ENCODE data around the gene ARMCX5. TPM values are rescaled to one million over a fixed set of nuclear protein-coding genes. Genes with fewer than 3 reads are reported as not detected.

ARMCX5 gene
- total and polyA plus RNA-seq, 2 donors (not counting 3 experiments of a cell fraction or from before 2014, with no cell fraction given) = 8.0 to 10.3 TPM

GRCh38 chrX:102606115-102606514 is 6.8 kb downstream of the ARMCX5 start:
- Histone ChIP-seq H3K9ac (replicated peaks; ENCODE audit: extremely low read depth, insufficient read depth, low read length) (no peak overlapping the region), H3K27me3 (ENCODE audit: control insufficient read depth in 2 of 2, insufficient read depth in 2 of 2, low read length in 2 of 2) (no peaks in the 10 kb centered on the region), H4K20me1 (replicated peaks; ENCODE audit: control insufficient read depth, extremely low read depth, insufficient read depth, low read length) (no peaks in the 10 kb centered on the region), H3K9me1 (replicated peaks; ENCODE audit: control insufficient read depth, extremely low read depth, insufficient read depth, low read length) (no peaks in the 10 kb centered on the region), H3K9me3 (replicated peaks; ENCODE audit: control insufficient read depth, insufficient read depth, low read length) (no peaks in the 10 kb centered on the region), H3K27ac (ENCODE audit: insufficient read depth, low read depth, low read length) (no peak overlapping the region), H3K4me3 (replicated peaks in 1 of 3; ENCODE audit: insufficient read depth in 1 of 3, low read depth in 1 of 3, low read length in 3 of 3) (no peak overlapping the region), H3K79me2 (ENCODE audit: control insufficient read depth, insufficient read depth, low read length) (no peaks in the 10 kb centered on the region), H3K36me3 (ENCODE audit: control insufficient read depth in 2 of 2, extremely low read depth in 1 of 2, insufficient read depth in 2 of 2, low read length in 2 of 2) (peaks cover 0 to 2% of the 10 kb centered on the region in 2 experiments), H2AFZ (ENCODE audit: low read depth, low read length) (no peak overlapping the region), H3K4me2 (ENCODE audit: insufficient read depth, low read length) (no peak overlapping the region), H3K4me1 (ENCODE audit: control insufficient read depth, extremely low read depth, insufficient read depth, low read length) (no peaks in the 10 kb centered on the region)
- DNase-seq (ENCODE audit: low read depth, low spot score) (no peak), FAIRE-seq (peak; percentile 42)
- ChIA-PET POLR2A (no interaction called here), CTCF (no interaction called here)
- no TSS peak for BruUV-seq (replicated peaks)
- intact Hi-C loops (cut with micrococcal nuclease) (no loop called here), dilution Hi-C loops (cut with MboI; ENCODE audit: extremely low pct_ligation_motif_present, low sequenced_read_pairs) (no loop called here)
- TF ChIP-seq MAX (IDR thresholded peaks at IDR 0.05; ENCODE audit: insufficient read depth, insufficient read length) (no peak), MYC (IDR thresholded peaks at IDR 0.05; ENCODE audit: low read depth, low read length) (no peak), CTCF (IDR thresholded peaks at IDR 0.05; ENCODE audit: extremely low read depth in 1 of 2, insufficient read depth in 1 of 2, low read depth in 1 of 2, low read length in 2 of 2) (no peak)

- DNase-seq (ENCODE audit: low read depth, low spot score) = no peak
- no peaks in the 10 kb centered on the region for H4K20me1 ChIP-seq (replicated peaks; ENCODE audit: control insufficient read depth, extremely low read depth, insufficient read depth, low read length)
- no peaks in the 10 kb centered on the region for H3K27me3 ChIP-seq (ENCODE audit: control insufficient read depth in 2 of 2, insufficient read depth in 2 of 2, low read length in 2 of 2)
- H3K27ac ChIP-seq (ENCODE audit: insufficient read depth, low read depth, low read length) = no peak overlapping the region
- POLR2A ChIA-PET = no interaction called here
- no peaks in the 10 kb centered on the region for H3K9me1 ChIP-seq (replicated peaks; ENCODE audit: control insufficient read depth, extremely low read depth, insufficient read depth, low read length)
- dilution Hi-C loops (cut with MboI; ENCODE audit: extremely low pct_ligation_motif_present, low sequenced_read_pairs) = no loop called here
- no peaks in the 10 kb centered on the region for H3K36me3 ChIP-seq (ENCODE audit: control insufficient read depth in 2 of 2, extremely low read depth in 1 of 2, insufficient read depth in 2 of 2, low read length in 2 of 2)
- H3K4me3 ChIP-seq (replicated peaks in 1 of 3; ENCODE audit: insufficient read depth in 1 of 3, low read depth in 1 of 3, low read length in 3 of 3) = no peak overlapping the region
- FAIRE-seq = no peak
- H3K4me1 ChIP-seq (ENCODE audit: control insufficient read depth, extremely low read depth, insufficient read depth, low read length) = no peaks in the 10 kb centered on the region
- H3K4me2 ChIP-seq (ENCODE audit: insufficient read depth, low read length) = no peak overlapping the region
- CTCF ChIA-PET = no interaction called here
- no peaks in the 10 kb centered on the region for H3K79me2 ChIP-seq (ENCODE audit: control insufficient read depth, insufficient read depth, low read length)
- no peak for TF ChIP-seq MYC (IDR thresholded peaks at IDR 0.05; ENCODE audit: low read depth, low read length)
- TF ChIP-seq FOS (IDR thresholded peaks at IDR 0.05; ENCODE audit: borderline replicate concordance, insufficient read depth, low read length) = no peak
- no peak for TF ChIP-seq MAX (IDR thresholded peaks at IDR 0.05; ENCODE audit: insufficient read depth, insufficient read length)
- no peak for TF ChIP-seq JUN (IDR thresholded peaks at IDR 0.05; ENCODE audit: borderline replicate concordance, insufficient read depth, insufficient read length, low read depth)
- TF ChIP-seq POLR2A (IDR thresholded peaks at IDR 0.05; ENCODE audit: low read depth, low read length) = no peak
- no peak for TF ChIP-seq GATA2 (IDR thresholded peaks at IDR 0.05; ENCODE audit: insufficient read depth, insufficient read length, low read depth, low read length)
- no peak for TF ChIP-seq CTCF (IDR thresholded peaks at IDR 0.05; ENCODE audit: extremely low read depth in 1 of 2, insufficient read depth in 1 of 2, low read depth in 1 of 2, low read length in 2 of 2)
- TF ChIP-seq POLR2AphosphoS5 (IDR thresholded peaks at IDR 0.05; ENCODE audit: insufficient read depth, low read depth, low read length) = no peak
- no peak for TF ChIP-seq EZH2 (IDR thresholded peaks at IDR 0.05; ENCODE audit: borderline replicate concordance, low read depth, low read length, severe bottlenecking)
- H3K9ac ChIP-seq (replicated peaks; ENCODE audit: extremely low read depth, insufficient read depth, low read length) = no peak overlapping the region
- no peak overlapping the region for H2AFZ ChIP-seq (ENCODE audit: low read depth, low read length)
- BruUV-seq (replicated peaks) = no TSS peak
- intact Hi-C loops (cut with micrococcal nuclease) = no loop called here
- no peaks in the 10 kb centered on the region for H3K9me3 ChIP-seq (replicated peaks; ENCODE audit: control insufficient read depth, insufficient read depth, low read length)
Observed at GRCh38 chrX:102610905-102611304, 11.6 kb downstream of the ARMCX5 start.
